Activated CD8-positive, alpha-beta memory T cell treated with anti-CD3 and anti-CD28 coated beads, Interleukin-2, amount 50 U/mL, for 4 hours (primary cell): ENCODE measurements around the gene GNAS-AS1.

ENCODE experiments used
- DNase-seq: peaks from one replicate; pipeline ENCODE4 v3.0.0-alpha.2; 2020

The GNAS-AS1 gene

DNA sequence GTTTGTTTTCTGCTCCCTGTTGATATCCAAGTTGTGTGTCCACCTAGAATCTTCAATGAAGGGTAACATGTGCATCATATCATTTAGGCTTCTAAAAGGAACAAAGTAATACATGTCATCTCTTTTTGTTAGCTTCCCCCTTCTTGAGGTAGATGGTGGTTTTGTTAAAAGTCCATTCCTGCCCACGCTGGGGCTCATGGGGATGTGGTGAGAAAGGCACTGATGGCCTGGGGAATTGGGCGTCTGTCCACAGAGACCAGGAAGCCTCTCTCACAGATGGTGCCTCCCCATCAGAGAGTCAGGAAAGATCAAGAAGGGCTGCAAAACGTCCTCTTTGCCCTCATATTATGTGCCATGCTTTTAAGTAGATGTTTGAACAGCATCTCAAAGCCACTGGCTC lies 34.3 kb upstream of the GNAS-AS1 start:
- DNase-seq, result no peak

DNA sequence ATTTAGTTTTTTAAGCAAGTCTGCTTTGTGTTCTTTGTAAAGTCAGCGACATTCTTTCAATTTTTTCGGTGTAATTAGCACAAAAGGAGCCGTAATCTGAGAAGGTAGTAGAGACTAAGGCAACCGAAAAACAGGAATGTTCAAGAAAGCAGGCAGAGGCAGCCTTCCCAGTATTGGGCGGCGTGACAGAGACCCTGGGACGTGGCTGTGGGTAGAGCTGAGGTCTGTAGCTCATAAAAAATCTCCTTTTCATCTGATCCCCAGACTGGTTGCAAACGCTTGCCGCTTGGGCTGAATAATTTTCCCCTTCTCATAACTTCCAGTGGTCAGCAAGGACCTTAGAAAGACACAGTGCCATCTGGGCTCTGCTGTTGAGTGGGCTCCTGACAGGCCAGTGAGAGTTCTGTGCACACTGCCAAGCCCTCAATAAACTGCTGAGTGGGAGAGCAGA lies 32.6 kb upstream of the GNAS-AS1 start:
- DNase-seq, result no peak

GRCh38 chr20:58882704-58883089 lies 32.0 kb upstream of the GNAS-AS1 start:
- DNase-seq, result no peak

DNA sequence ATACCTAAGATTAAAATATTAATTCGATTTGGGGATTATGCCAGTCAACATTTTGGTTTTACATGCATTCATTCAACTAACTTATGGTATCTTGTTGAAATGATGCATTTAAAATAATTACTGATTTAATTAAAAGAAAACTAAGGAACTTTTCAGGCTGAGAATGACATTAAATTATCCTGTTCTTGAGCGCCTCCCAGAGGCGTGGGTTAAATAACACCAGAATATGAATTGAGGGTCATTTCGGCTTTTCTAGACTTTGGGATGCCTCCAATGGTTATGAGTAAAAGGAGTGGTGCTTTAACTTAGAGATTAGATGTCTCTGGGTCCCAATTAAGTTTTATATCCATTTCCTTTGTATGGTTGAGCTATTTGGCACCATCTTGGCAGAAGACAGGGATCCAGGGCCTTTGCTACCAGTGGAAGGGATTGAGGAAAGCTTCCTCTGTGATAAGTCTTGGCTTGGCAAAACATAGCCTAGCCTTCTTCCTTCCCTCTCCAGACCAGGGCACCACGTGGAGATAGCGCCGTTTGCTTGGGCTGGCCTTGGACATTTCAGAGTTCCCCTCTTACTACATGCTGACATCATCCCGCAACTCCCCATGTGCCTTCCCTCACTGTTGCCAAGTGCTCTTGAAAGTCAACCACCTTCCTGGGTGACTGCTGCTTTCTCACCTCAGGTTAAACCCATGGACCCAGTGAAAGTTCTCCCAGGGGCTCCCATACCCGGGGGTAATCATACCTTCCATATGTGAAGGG lies 30.5 kb upstream of the GNAS-AS1 start:
- DNase-seq, result no peak

- DNase-seq, result no peak
These were observed 29.7 kb upstream of the GNAS-AS1 start for GRCh38 chr20:58880441-58880840.

DNA sequence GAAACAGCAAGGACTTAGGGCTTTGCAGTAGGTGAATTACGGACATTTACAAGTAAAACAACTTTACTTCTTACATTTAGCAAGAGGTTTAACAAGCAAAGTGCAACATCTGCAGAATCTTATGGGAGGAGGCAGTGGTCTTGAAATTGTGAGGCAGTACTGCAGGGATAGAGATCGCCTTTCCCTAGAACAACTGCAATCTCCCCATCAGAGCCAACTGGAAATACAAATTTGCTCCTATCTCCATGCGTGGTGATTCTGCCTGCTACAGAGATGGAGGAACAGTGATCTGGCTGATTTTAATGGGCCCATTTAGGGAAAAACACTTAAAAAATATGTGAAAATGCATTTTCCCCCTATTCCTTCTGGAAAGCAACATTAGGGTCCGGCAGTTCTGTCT lies 27.7 kb upstream of the GNAS-AS1 start:
- DNase-seq, result no peak

DNA sequence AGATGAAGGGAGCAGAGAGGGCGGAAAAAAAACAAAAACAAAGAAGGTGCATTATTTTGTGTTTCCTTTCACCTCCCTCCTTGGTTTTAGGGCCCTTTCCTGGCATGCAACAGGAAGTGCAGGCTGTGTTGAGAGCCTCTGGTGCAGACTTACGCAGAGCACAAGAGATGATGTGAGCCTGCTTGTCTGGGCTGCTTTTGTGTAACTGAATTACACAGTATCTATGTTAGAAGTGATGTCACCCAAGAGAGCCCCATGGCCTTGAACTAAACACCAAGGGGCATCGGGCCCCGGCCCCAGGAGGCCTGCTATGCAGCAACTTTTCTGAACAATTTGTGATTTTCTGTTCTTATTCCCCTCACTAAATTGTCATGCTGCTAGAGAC lies 27.3 kb upstream of the GNAS-AS1 start:
- DNase-seq, result no peak

DNA sequence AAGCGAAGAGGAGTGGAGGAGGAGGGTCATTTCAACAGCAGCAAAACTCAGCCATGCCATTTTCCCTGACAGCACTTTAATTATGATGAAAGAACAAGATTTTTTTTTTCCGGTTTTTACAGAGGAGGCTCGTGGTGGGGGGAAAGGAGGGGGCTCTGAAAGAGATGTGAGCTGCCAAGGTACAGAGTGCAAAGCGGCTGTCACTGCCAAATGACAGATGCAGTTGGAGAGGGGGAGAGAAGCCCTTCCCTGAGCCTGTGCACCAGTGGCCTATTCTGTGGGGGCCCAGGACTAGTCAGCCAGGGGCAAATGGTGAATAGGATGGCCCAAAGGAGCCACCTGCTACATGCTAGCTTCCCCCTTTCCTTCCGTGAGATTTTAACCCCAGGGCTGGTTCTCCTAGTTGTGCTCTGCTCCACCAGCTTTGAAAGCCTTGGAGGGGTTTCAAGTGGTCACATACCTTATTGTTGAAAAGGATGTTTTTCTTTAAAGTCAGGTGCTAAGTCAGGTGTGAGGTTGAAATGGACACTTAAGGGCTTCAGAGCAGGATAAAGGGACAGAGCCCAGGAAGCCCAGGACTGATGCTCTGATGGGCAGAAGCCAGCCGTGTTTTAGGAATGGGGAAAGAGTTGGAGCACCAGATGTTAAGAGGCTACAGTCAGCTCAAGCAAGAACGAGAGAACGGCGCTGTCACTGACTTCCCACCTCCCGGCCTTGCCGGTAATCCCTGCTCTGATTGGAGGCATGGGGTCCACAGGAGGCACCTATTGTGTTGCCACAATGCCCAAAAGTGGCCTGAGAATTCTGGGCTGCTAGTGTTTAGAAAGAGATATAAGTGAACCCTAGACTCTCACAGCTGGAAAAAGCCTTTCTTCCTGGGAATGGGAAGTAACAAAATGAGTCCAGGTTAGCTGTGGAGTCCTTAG lies 26.6 kb upstream of the GNAS-AS1 start:
- DNase-seq, result no peak

DNA sequence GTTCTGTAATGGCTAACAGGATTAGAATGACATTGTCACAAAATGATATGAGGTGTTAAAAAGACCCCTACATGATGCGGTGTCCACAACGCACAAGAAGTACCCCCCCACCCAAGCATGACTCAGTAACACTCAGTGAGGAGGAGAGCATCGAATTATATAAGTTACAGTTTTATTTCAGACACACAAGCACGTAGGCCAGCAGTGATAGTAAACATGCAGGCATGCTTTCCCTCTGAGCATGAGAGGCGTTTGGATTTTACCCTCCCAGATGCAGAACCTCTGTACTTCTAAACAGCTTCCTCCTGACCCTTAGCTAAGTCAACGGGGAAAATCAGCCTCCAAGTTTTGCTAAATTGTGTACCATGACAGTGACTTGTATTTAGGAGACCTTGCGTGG lies 25.7 kb upstream of the GNAS-AS1 start:
- no peak for DNase-seq

DNA sequence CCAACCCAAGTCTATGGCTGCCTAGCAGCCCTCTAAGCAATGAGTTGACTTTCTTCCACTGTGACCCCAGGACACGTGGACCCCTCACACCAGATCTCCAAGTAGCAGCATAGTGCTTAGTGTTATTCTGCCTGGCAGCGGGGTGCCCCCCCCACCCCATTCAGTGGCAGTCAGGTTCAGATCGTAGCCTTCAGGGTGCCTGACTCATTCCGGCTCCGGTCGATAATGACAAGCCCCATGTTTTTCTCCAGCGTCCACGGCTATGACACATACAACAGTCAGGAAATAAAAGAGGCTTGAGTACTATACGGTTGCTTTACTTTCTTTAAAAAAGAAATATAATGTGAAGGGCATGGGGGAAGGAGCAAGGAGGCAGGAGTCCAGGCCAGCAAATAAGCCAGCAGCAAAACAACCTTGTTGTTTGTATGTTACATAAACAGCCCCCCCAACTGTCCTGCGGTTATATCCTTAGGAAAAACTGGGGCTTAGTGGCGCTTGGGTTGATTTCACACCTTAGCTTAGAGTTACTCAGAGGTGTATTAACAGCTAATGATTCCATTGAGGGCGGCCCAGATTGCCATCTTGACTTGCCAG lies 24.9 kb upstream of the GNAS-AS1 start:
- no peak for DNase-seq

DNA sequence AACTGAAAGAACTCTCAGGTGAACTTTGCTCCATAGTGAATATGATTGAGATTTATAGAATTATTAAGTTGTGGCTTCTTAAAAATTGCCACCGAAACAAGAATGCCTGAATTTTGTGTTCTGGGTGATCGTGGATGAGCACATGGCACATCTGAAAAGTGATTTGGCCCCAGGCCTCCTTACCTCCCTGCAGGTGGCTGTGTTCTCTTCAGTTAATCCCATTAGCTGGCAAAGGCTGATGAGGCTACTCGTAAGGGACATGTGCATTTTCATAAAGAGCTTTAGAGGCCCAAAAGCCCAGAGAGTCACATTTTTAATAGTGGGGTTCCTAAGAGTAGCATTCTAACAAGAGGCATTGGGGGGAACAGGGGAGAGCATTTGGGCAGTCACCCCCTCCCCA lies 24.4 kb upstream of the GNAS-AS1 start:
- DNase-seq, result no peak

DNA sequence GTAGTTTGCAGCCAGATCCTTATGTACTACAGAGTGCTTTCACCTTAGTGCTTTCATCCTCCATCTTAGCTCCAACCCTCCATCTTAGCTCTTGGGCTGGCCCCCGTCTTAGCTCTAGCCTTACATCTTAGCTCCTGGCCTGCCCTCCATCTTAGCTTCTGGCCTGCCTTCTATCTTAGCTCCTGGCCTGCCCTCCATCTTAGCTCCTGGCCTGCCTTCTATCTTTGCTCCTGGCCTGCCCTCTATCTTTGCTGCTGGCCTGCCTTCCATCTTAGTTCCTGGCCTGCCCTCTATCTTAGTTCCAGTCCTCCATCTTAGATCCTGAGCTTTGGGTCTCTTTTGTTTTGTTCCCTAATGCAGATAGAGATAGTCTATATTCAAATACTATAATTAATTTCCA lies 23.8 kb upstream of the GNAS-AS1 start:
- DNase-seq, result no peak

- DNase-seq, result no peak
These were observed 20.9 kb upstream of the GNAS-AS1 start for GRCh38 chr20:58871533-58872102.

DNA sequence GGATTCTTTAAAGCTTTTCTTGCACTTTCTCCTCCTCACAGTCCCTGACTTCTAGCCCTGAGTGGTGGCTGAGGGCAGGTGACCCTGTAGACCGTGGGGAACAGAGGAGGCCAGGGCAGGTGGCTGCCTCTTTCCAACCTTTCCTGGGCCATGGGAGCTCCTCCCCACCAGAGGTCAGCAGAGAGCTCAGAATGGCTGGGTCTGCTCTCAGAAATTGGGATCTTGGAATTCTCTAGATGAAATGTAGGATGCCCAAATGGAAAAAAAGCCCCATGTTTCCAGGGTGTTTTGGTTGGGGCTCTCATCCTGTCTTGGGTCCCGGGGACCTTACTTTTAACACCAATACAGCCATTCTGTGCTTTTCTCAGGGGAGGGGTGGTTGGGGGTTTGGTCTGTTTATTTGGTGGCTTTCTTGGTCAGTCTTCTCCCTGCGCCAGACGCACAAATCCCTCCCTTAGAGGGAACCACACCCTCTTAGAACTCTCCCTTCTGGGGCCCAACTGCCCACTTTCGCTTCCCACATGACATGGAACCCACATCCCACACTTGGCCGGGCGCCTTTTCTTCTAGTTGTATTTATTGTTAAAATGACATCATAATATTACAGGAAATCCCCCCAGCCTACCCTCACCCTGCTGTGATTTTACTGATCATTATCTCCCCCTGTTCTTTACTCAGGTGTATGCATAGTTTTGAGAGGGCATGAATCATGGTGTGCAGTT lies 19.8 kb upstream of the GNAS-AS1 start:
- DNase-seq, result peak; percentile 60

GRCh38 chr20:58869662-58870227 lies 19.0 kb upstream of the GNAS-AS1 start:
- no peak for DNase-seq

DNA sequence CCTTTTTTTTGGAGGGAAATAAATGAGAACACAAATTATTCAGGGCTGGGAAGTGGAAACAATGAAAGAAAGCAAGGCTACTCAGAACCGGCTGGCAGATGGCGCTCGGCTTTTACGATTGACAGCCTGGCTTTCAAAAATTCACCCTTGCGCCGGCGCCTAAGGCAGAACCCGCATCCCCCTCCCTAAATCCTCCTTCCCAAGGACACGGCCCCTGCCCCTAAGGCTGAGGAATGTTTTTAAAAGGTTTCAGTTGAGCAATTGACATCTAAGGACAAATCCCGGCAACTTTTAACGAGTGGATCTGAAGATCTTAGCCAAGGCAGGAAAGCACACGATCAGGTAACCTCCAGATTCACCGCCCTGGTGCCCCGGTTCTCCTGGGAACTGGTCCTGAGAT lies 18.1 kb upstream of the GNAS-AS1 start:
- no peak for DNase-seq

DNA sequence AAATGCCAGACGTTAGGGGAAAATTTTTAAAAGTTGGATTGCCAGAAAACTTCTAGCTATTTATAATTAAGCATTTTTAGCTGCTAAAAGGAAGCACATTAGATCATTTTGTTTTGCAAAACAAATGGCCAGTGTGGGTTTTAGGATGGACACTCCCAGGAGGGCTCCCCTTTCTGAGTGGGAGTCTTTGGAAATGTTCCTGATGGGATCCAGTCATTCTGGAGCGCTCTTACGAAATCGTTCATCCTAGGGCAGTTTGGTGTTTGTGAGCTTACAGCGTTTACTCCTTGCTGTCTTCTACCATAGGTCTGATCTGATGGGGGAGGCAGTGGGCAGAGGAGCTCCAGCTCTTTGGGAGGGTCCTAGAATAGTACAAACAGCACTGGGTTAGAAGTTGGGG lies 16.5 kb upstream of the GNAS-AS1 start:
- no peak for DNase-seq

DNA sequence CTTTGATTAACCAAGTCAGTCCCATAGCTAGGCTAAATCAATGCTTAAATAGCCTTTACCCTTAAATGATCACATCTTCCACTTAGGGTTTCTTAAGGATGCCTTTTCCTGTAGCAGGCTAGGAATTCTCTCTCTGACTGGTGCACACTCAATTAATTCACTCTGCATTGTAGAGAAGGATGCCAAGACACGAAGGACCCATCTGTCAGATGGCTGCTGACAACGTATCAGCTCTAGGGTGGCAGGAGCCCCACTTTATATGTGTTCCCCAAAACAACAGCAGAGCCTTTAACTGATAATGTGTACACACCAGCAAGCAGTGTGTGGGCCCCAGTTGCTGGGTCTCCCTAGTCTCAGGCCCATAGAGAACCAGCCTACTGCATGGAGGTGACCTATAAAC lies 15.1 kb upstream of the GNAS-AS1 start:
- DNase-seq, result no peak

GRCh38 chr20:58864346-58864745 lies 13.6 kb upstream of the GNAS-AS1 start:
- no peak for DNase-seq

DNA sequence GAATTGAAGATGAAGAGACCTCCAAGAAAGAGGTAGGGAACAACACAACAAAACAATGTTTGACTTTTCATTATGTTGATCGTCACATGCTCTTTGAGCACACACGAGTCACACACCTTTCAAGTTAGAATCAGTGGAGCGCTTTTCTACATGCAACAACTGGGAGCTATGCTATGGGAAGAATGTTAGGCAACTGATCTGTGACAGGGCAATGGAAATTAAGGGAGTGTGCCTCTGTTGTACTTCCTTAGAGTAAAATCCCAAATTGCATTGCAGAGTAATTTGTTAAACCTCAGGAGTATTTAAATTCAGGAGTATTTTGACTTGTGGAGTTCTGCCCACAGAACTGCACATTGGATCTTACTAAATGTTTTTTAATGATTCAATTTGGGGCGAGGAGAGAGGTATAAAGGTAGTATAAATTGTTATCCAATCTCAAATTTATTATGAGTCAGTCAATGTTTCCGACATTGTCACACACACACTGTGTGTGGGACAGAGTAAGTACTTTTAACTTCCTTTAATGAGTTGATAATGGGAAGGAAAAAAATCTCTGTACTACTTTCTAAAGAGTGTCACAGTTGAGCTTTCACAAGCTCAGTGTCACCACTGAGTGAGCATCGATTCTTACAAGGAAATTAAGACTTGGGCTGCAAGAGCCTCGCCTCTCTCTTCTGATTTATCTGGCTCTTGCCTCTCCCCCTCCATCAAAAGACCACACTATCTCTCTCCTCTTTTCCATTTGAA lies 12.5 kb upstream of the GNAS-AS1 start:
- DNase-seq, result no peak

DNA sequence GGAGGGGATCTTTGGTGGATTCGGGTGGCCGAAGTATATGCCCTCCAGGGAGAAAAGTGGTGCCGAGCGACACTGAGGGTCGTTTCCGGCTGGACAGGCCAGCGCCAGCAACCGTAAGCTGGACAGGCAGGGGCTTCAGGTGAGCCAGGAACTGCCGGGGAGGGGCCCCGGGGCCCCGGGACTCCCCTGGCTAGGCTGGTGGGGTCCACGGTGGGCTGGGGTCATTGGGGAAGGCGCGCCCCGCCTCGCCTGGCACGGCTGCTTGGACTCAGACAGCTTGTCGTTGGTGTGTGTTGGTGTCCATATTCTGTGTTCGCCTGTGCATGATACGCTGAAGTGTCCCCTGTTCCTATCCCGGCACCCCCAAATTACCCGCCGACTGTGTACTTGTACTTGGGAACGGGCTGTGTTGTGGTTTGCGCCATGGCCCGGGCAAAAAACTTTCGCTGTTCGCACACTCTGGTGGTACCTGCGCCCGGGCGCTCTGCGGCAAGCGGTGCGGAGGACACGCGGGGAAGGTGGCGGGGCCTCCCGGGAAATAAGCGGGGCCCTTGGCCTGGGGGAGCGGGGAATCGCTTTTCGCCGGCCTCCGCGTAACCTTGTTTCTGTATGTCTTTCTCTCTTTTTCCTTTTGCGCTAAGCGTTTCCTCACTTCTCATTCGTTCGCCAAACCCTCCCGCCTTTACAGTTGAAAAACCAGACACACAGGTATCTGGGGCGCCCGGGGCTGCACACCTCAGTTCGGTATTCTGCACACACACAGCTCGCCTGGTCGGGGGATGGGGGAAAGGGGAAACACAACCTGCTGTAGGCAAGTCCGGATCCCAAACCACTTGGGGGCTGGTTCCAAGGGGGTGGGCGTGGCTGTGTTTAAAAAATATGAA lies 5.0 kb upstream of the GNAS-AS1 start:
- DNase-seq, result no peak
